GM20000 (cell line): Measurements from ENCODE around the gene LGR6.

Source experiments
- DNase-seq: peaks from one replicate; pipeline ENCODE4 v3.0.0; 2012; ENCODE audit warnings: low spot score
- CTCF ChIP-seq: IDR thresholded peaks from 2 replicates; pipeline ENCODE4 v1.5.1; 2012; ENCODE audit warnings: mild to moderate bottlenecking, control low read depth; ENCODE audit errors: extremely low read depth, missing control alignments

LGR6 gene

GRCh38 chr1:202311875-202312635 is 118.5 kb downstream of the LGR6 start:
- no peak for TF ChIP-seq CTCF
- DNase-seq = no peak

DNA sequence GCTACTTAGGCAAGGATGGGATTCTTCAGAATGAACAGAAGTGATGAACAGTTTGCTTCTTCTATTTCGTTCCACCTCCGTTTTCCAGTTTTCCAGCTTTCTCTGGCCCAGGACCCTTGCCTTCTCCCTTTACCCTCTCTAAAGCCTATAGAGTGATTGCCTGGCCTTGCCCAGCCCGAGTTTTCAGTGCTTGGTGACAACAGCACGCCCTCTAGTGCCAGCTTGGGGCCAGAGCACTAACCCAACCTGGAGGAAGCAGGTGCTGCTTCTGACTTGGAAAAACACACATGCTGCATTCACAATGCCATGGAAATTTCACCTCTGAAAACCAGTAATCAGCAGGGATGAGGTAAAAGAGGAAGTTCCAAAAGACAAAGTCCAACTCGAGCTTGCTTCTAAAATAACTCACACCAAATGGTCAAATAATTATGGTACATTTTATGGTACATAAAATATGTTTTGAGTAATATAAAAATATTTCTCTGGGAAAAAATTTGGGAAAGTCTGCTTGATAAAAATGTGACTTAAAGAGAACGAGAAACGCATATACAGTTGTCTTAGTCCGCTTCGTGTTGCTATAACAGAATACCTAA is 122.1 kb downstream of the LGR6 start:
- DNase-seq = peak; percentile 83
- TF ChIP-seq CTCF = peak; percentile 94

- DNase-seq = no peak
- no peak for TF ChIP-seq CTCF
Observed at GRCh38 chr1:202316186-202316585, 122.6 kb downstream of the LGR6 start.

GRCh38 chr1:202317941-202318925 is 124.6 kb downstream of the LGR6 start:
- no peak for TF ChIP-seq CTCF
- no peak for DNase-seq

DNA sequence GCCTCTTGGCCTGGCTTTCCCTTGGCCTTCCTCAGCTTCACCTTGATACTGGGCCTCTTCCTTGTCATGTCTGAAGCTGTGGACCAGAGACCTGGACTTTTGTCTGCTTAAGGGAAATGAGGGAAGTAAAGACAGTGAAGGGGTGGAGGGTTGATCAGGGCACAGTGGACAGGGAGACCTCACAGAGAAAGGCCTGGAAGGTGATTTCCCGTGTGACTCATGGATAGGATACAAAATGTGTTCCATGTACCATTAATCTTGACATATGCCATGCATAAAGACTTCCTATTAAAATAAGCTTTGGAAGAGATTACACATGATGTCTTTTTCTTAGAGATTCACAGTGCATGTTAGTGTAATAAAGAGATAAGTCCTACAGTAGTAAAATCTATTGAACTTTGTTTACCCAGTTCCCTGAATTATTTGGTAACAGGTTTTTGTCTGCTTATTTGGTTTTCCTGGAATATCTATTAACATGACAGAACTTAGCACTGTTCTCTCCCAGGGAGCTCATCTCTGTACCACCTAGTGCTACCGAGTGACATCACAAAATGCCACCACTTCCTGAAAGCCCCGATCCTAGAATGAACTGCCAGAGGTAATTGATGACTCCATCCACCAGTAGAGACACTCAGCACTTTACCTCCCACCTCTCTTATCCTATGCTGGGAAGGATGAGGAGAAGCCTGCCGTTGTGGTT is 125.9 kb downstream of the LGR6 start:
- no peak for DNase-seq
- TF ChIP-seq CTCF = no peak

GRCh38 chr1:202320081-202320405 is 126.4 kb downstream of the LGR6 start:
- no peak for DNase-seq
- TF ChIP-seq CTCF = no peak

DNA sequence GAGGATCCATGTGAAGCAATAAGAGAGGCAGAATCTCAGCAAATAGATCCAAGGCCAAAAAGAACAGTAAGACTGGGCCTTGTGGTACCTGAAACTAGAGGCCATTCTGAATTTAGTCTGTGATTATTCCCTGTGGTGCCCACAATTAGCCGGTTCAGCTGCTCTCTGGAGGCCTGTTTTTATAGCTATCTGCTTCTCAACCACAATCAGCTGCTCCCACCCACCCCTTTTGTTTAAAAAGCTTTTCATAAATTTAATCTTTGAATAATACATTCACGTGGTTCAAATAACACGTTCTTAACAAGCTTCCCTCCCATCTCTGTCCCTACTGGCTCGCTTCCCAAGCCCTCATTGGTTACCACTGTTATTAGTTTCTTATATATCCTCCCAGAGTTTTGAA is 130.1 kb downstream of the LGR6 start:
- no peak for TF ChIP-seq CTCF
- no peak for DNase-seq
